GM12873 (cell line): ENCODE data around the gene ENPP4.

Experiments used
- TF ChIP-seq, protein P1 (sequence below): IDR thresholded peaks from 2 replicates; pipeline ENCODE4 v1.5.1; 2012; ENCODE audit warnings: low read depth, mild to moderate bottlenecking, moderate library complexity, low read length, control low read depth; ENCODE audit not compliant: insufficient read depth; ENCODE audit errors: missing control alignments

Gene ENPP4

DNA sequence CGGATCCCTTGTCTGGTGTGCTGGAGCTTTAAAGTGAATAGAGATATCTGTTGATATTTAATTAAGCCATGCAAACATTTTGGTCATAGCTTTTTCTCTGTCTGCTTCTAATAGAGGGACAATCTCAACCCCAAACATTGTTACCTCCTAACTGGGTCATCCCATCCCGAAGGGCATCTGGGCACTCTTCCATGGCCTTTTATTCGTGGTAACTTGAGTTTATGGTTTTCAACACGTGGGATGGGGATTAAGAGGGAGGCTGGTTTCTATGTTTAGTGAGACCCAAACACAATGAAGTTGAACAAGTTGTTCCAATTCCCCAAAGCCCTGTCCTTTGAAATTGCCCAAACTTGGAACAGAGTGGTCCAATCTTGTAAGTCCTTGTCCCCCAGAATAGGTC is 42.4 kb downstream of the ENPP4 start:
- TF ChIP-seq, protein P1, sequence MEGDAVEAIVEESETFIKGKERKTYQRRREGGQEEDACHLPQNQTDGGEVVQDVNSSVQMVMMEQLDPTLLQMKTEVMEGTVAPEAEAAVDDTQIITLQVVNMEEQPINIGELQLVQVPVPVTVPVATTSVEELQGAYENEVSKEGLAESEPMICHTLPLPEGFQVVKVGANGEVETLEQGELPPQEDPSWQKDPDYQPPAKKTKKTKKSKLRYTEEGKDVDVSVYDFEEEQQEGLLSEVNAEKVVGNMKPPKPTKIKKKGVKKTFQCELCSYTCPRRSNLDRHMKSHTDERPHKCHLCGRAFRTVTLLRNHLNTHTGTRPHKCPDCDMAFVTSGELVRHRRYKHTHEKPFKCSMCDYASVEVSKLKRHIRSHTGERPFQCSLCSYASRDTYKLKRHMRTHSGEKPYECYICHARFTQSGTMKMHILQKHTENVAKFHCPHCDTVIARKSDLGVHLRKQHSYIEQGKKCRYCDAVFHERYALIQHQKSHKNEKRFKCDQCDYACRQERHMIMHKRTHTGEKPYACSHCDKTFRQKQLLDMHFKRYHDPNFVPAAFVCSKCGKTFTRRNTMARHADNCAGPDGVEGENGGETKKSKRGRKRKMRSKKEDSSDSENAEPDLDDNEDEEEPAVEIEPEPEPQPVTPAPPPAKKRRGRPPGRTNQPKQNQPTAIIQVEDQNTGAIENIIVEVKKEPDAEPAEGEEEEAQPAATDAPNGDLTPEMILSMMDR: no peak

DNA sequence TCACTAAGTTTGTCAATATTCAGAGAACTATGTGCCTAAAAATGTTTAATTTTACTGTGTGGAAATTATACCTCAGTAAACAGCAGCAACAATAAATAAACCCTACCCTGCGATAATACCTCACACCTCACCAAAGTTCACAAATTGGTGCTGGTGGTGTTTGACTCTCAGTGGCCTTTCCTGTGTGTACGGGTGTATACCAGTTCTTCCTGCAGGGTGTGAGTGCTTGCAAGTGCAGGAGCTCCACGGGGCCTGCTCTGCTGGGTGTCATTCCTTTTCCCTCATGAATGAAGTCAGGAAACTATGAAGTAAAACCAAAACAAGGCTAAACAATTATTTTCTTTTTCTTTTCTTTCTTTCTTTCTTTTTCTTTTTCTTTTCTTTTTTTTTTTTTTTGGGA is 45.1 kb downstream of the ENPP4 start:
- TF ChIP-seq, protein P1: no peak

DNA sequence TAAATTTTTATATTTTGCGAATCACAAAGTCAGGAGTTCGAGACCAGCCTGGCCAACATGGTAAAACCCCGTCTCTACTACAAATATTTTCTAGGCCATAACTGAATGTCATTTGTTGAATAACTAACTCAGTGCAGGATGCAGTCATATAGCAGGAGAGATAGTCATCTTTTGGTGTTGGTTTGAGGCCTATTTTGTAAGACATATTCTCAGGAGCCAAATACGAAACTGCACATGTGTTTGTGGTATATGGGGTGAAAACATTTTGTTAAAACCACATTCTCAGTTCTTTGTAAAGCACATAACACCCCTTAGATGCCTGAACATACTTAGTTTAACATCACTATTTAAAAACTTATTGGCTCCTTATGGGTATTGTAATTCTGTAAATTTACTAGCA is 45.7 kb downstream of the ENPP4 start:
- TF ChIP-seq, protein P1: no peak

DNA sequence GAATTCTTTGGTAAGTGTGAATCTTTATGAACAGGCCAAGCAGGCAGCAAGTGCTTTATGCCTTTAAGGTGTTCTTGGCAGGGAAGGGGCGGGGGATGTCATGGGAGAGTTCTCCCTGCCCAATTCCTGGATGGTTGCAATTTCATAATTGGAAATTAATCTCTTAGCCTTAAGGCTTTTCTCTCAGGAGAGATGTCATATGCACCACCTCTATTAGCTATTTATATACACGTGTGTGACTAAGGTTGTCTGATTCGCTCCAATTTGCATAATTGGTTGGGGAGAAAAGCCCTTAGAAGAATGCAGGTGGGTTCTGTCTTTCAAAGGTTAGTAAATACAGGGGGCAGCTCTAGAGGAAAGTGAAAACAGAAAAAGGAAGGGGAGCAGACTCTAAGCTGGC is 46.2 kb downstream of the ENPP4 start:
- TF ChIP-seq, protein P1: no peak

DNA sequence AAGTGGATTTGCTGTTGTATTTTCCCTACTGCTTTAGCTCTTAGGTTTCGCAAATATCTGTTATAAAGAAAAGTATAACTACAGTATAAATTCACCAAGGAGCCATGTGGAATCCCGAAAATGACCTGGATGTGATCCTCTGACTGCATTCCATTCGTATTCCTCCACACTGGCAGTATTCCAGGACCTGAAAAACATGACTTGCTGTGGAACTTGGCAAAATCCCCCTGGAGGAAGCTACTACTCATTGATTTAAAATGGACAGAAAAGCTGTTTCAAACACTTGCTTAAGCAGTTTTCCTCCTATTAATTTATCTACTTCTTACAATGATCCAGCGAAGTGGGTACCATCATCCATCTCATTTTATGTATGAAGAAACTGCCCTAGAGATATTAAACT is 54.3 kb downstream of the ENPP4 start:
- TF ChIP-seq, protein P1: no peak

DNA sequence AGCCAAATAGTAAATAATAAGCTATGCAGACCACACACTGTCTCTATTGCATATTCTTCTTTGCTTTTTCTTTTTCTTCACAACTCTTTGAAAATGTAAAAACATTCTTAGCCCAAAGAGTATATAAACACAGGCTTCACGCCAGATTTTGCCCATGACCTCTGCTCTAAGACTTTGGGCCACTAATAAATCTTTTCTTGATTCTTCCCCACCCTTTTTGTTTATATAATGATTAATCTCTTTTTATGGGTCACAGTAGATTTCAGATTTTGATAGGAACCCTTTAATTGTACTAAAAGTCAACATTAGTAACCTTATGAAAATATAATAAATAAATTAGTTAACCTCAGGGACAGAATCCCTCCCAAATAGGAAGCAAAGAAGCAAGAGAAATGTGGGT is 56.8 kb downstream of the ENPP4 start:
- TF ChIP-seq, protein P1: no peak

DNA sequence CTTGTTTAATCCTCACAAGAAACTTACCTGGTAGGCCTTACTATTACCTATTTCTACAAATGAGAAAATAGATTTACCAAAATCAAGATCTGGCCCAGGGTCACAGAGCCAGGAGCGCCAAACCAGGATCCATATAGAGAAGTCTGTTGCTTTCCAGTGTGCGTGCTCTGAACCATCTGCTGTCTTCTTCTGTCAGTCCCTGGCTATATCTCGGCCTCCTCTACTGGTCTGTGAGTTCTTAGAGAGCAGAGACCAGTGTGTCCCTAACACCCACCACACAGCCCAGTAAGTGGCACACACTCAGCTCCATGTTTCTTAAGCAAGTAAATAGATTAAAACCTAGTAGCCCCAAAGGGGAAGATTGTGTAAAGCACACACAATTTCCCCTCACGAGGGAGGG is 59.9 kb downstream of the ENPP4 start:
- TF ChIP-seq, protein P1: no peak
